HEK293 (cell line): ENCODE data around the gene SUPT5H.

Experiments used
- GFI1B ChIP-seq: fragments of 450-650 bp; formaldehyde crosslinking; IDR thresholded peaks from 2 replicates; pipeline ENCODE4 v1.5.1; 2016; ENCODE audit warnings: missing biosample characterization, missing genetic modification characterization
- GLI4 ChIP-seq: fragments of 450-650 bp; formaldehyde crosslinking; IDR thresholded peaks from 2 replicates; pipeline ENCODE4 v1.5.1; 2016; ENCODE audit warnings: missing biosample characterization, missing genetic modification characterization
- HOXD13 ChIP-seq: sonication (generic); formaldehyde crosslinking; IDR thresholded peaks from 2 replicates; pipeline ENCODE4 v1.8.0; 2022; ENCODE audit warnings: missing genetic modification reagents, borderline replicate concordance
- MYNN ChIP-seq: fragments of 450-650 bp; formaldehyde crosslinking; IDR thresholded peaks from 2 replicates; pipeline ENCODE4 v1.5.1; 2016; ENCODE audit warnings: missing biosample characterization, missing genetic modification characterization, borderline replicate concordance
- OSR2 ChIP-seq: fragments of 450-650 bp; formaldehyde crosslinking; IDR thresholded peaks from 2 replicates; pipeline ENCODE4 v1.5.1; 2016; ENCODE audit warnings: missing biosample characterization, missing genetic modification characterization
- OVOL3 ChIP-seq: fragments of 450-650 bp; formaldehyde crosslinking; IDR thresholded peaks from 2 replicates; pipeline ENCODE4 v1.5.1; 2016; ENCODE audit warnings: missing biosample characterization, missing genetic modification characterization
- WT1 ChIP-seq: fragments of 450-650 bp; formaldehyde crosslinking; IDR thresholded peaks from 2 replicates; pipeline ENCODE4 v1.5.1; 2016; ENCODE audit warnings: missing biosample characterization, missing genetic modification characterization
- YY2 ChIP-seq: fragments of 450-650 bp; formaldehyde crosslinking; IDR thresholded peaks from 2 replicates; pipeline ENCODE4 v1.5.1; 2016; ENCODE audit warnings: missing biosample characterization, missing genetic modification characterization
- ZNF112 ChIP-seq: fragments of 450-650 bp; formaldehyde crosslinking; IDR thresholded peaks from 2 replicates; pipeline ENCODE4 v1.5.0; 2017; ENCODE audit warnings: missing biosample characterization, missing genetic modification characterization
- ZNF19 ChIP-seq: fragments of 450-650 bp; formaldehyde crosslinking; IDR thresholded peaks from 2 replicates; pipeline ENCODE4; 2016; ENCODE audit warnings: missing biosample characterization, missing genetic modification characterization, low read depth
- ZNF324 ChIP-seq: fragments of 450-650 bp; formaldehyde crosslinking; IDR thresholded peaks from 2 replicates; pipeline ENCODE4 v1.5.1; 2016; ENCODE audit warnings: missing biosample characterization, missing genetic modification characterization
- ZNF394 ChIP-seq: fragments of 450-650 bp; formaldehyde crosslinking; IDR thresholded peaks from 2 replicates; pipeline ENCODE4 v1.5.1; 2016; ENCODE audit warnings: missing biosample characterization, missing genetic modification characterization, mild to moderate bottlenecking, moderate library complexity, borderline replicate concordance
- ZNF529 ChIP-seq: fragments of 450-650 bp; formaldehyde crosslinking; IDR thresholded peaks from 2 replicates; pipeline ENCODE4 v1.5.1; 2017; ENCODE audit warnings: missing genetic modification characterization, missing biosample characterization; ENCODE audit not compliant: insufficient replicate concordance
- ZNF549 ChIP-seq: fragments of 450-650 bp; IDR thresholded peaks from 2 replicates; pipeline ENCODE4 v1.5.1; 2018; ENCODE audit warnings: missing biosample characterization, missing genetic modification characterization, mild to moderate bottlenecking, inconsistent platforms, moderate library complexity
- ZNF624 ChIP-seq: fragments of 450-650 bp; formaldehyde crosslinking; IDR thresholded peaks from 2 replicates; pipeline ENCODE4 v1.5.1; 2017; ENCODE audit warnings: missing biosample characterization, missing genetic modification characterization
- ZNF654 ChIP-seq: fragments of 450-650 bp; formaldehyde crosslinking; IDR thresholded peaks from 2 replicates; pipeline ENCODE4 v1.5.1; 2016; ENCODE audit warnings: low read depth, missing biosample characterization, missing genetic modification characterization
- ZNF660 ChIP-seq: fragments of 450-650 bp; IDR thresholded peaks from 2 replicates; pipeline ENCODE4 v1.5.1; 2018; ENCODE audit warnings: missing biosample characterization, mild to moderate bottlenecking, missing genetic modification characterization
- ZNF670 ChIP-seq: fragments of 450-650 bp; formaldehyde crosslinking; IDR thresholded peaks from 2 replicates; pipeline ENCODE4 v1.5.1; 2016; ENCODE audit warnings: missing biosample characterization, missing genetic modification characterization, low read depth
- ZNF677 ChIP-seq: fragments of 450-650 bp; IDR thresholded peaks from 2 replicates; pipeline ENCODE4 v1.5.0; 2018; ENCODE audit warnings: missing biosample characterization, mild to moderate bottlenecking, missing genetic modification characterization, moderate library complexity
- ZXDB ChIP-seq: fragments of 450-650 bp; formaldehyde crosslinking; IDR thresholded peaks from 2 replicates; pipeline ENCODE4 v1.5.1; 2016; ENCODE audit warnings: missing biosample characterization, missing genetic modification characterization
- TF ChIP-seq, protein P1 (sequence below): fragments of 450-650 bp; formaldehyde crosslinking; conservative IDR thresholded peaks from 2 replicates; pipeline ENCODE4 v1.5.1; 2016; ENCODE audit warnings: low read depth, missing biosample characterization, missing genetic modification characterization
- TF ChIP-seq, protein P2 (sequence below): fragments of 450-650 bp; formaldehyde crosslinking; IDR thresholded peaks from 2 replicates; pipeline ENCODE4 v1.5.1; 2016; ENCODE audit warnings: missing biosample characterization, missing genetic modification characterization
- TF ChIP-seq, protein P3 (sequence below): fragments of 450-650 bp; formaldehyde crosslinking; IDR thresholded peaks from 2 replicates; pipeline ENCODE4 v1.5.1; 2016; ENCODE audit warnings: missing biosample characterization, missing genetic modification characterization
- TF ChIP-seq, protein P4 (sequence below): fragments of 450-650 bp; formaldehyde crosslinking; IDR thresholded peaks from 2 replicates; pipeline ENCODE4 v1.5.1; 2017; ENCODE audit warnings: missing biosample characterization, missing genetic modification characterization
- TF ChIP-seq, protein P5 (sequence below): fragments of 450-650 bp; formaldehyde crosslinking; IDR thresholded peaks from 2 replicates; pipeline ENCODE4 v1.5.1; 2016; ENCODE audit warnings: missing biosample characterization, missing genetic modification characterization
- TF ChIP-seq, protein P6 (sequence below): fragments of 450-650 bp; formaldehyde crosslinking; IDR thresholded peaks from 2 replicates; pipeline ENCODE4 v1.5.1; 2017; ENCODE audit warnings: missing biosample characterization, missing genetic modification characterization

Gene SUPT5H

DNA sequence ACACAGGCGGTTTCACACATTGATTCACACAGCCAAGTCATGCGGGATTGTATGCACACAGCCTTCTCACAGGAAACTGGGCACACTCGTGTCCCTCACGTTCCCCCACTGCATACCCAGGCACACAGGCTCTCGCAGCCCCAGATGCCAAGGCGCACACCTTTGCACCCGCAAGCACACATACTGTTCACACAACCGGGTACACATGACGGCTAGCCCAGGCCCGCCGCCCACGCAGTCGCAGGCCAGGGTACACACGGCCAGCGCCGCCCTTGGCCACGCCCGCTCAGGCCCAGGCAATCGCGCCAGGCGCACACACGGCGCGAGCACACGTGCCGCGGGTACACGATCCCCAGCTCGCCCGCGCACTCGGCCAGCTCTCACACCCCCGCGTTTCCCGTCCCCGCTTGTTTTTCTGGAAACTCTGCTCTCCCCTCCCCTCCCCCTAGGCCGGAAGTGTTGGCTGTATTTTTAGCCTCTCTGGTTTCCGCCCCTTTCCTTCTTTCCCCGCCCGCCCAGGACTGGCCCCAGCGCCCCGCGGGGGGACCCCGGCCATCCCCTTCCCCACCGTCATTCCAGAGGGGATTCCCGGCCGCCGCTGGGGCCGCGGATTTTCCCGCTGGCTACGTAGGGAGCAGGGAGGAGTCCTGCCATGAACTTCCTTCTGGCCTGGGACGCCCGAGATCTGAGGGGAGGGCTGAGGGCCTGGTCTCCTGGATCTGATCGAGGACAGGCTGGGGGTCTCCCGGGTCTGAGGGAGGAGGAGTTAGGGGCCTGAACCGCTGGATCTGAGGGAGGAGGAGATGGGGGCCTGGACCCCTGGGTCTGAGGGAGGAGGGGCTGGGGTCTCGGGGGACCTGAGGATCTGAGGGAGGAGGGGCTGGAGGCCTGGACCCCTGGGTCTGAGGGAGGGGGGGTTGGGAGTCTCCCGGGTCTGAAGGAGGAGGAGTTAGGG, 42.8 kb upstream of the SUPT5H start (continued):
- TF ChIP-seq, protein P1, sequence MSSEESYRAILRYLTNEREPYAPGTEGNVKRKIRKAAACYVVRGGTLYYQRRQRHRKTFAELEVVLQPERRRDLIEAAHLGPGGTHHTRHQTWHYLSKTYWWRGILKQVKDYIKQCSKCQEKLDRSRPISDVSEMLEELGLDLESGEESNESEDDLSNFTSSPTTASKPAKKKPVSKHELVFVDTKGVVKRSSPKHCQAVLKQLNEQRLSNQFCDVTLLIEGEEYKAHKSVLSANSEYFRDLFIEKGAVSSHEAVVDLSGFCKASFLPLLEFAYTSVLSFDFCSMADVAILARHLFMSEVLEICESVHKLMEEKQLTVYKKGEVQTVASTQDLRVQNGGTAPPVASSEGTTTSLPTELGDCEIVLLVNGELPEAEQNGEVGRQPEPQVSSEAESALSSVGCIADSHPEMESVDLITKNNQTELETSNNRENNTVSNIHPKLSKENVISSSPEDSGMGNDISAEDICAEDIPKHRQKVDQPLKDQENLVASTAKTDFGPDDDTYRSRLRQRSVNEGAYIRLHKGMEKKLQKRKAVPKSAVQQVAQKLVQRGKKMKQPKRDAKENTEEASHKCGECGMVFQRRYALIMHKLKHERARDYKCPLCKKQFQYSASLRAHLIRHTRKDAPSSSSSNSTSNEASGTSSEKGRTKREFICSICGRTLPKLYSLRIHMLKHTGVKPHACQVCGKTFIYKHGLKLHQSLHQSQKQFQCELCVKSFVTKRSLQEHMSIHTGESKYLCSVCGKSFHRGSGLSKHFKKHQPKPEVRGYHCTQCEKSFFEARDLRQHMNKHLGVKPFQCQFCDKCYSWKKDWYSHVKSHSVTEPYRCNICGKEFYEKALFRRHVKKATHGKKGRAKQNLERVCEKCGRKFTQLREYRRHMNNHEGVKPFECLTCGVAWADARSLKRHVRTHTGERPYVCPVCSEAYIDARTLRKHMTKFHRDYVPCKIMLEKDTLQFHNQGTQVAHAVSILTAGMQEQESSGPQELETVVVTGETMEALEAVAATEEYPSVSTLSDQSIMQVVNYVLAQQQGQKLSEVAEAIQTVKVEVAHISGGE (tag by site-specific recombination) = peak; percentile 85
- TF ChIP-seq OVOL3 (tag by site-specific recombination) (peak; percentile 8; the same call in 1 of the 2 replicates), ZNF549 (tag by site-specific recombination) (no peak), MYNN (tag by site-specific recombination) (0 out of 2 replicates have a peak, but pooled peaks have one; percentile 27), ZNF654 (tag by site-specific recombination) (no peak), ZNF19 (no peak), ZNF324 (tag by site-specific recombination) (peak; percentile 47), ZNF394 (tag by site-specific recombination) (peak; percentile 65), ZNF660 (tag by site-specific recombination) (peak; percentile 69), ZNF529 (tag by site-specific recombination) (no peak), GLI4 (tag by site-specific recombination) (no peak), ZNF670 (tag by site-specific recombination) (no peak), ZNF677 (tag by site-specific recombination) (no peak), ZNF624 (tag by site-specific recombination) (no peak), YY2 (tag by site-specific recombination) (peak; percentile 71; the same call in 1 of the 2 replicates), ZNF112 (no peak), OSR2 (tag by site-specific recombination) (no peak), ZXDB (peak; percentile 93; the same call in 1 of the 2 replicates), GFI1B (tag by site-specific recombination) (no peak), WT1 (tag by site-specific recombination) (peak; percentile 43), HOXD13 (CRISPR knock-in tag) (no peak)
- TF ChIP-seq, protein P2, sequence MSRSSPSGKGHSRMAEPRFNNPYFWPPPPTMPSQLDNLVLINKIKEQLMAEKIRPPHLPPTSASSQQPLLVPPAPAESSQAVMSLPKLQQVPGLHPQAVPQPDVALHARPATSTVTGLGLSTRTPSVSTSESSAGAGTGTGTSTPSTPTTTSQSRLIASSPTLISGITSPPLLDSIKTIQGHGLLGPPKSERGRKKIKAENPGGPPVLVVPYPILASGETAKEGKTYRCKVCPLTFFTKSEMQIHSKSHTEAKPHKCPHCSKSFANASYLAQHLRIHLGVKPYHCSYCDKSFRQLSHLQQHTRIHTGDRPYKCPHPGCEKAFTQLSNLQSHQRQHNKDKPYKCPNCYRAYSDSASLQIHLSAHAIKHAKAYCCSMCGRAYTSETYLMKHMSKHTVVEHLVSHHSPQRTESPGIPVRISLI (tag by site-specific recombination) = peak; percentile 97
- TF ChIP-seq, protein P3, sequence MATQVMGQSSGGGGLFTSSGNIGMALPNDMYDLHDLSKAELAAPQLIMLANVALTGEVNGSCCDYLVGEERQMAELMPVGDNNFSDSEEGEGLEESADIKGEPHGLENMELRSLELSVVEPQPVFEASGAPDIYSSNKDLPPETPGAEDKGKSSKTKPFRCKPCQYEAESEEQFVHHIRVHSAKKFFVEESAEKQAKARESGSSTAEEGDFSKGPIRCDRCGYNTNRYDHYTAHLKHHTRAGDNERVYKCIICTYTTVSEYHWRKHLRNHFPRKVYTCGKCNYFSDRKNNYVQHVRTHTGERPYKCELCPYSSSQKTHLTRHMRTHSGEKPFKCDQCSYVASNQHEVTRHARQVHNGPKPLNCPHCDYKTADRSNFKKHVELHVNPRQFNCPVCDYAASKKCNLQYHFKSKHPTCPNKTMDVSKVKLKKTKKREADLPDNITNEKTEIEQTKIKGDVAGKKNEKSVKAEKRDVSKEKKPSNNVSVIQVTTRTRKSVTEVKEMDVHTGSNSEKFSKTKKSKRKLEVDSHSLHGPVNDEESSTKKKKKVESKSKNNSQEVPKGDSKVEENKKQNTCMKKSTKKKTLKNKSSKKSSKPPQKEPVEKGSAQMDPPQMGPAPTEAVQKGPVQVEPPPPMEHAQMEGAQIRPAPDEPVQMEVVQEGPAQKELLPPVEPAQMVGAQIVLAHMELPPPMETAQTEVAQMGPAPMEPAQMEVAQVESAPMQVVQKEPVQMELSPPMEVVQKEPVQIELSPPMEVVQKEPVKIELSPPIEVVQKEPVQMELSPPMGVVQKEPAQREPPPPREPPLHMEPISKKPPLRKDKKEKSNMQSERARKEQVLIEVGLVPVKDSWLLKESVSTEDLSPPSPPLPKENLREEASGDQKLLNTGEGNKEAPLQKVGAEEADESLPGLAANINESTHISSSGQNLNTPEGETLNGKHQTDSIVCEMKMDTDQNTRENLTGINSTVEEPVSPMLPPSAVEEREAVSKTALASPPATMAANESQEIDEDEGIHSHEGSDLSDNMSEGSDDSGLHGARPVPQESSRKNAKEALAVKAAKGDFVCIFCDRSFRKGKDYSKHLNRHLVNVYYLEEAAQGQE (tag by site-specific recombination) = 0 out of 2 replicates have a peak, but pooled peaks have one; percentile 24
- TF ChIP-seq, protein P4, sequence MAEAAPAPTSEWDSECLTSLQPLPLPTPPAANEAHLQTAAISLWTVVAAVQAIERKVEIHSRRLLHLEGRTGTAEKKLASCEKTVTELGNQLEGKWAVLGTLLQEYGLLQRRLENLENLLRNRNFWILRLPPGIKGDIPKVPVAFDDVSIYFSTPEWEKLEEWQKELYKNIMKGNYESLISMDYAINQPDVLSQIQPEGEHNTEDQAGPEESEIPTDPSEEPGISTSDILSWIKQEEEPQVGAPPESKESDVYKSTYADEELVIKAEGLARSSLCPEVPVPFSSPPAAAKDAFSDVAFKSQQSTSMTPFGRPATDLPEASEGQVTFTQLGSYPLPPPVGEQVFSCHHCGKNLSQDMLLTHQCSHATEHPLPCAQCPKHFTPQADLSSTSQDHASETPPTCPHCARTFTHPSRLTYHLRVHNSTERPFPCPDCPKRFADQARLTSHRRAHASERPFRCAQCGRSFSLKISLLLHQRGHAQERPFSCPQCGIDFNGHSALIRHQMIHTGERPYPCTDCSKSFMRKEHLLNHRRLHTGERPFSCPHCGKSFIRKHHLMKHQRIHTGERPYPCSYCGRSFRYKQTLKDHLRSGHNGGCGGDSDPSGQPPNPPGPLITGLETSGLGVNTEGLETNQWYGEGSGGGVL (tag by site-specific recombination) = peak; percentile 96
- TF ChIP-seq, protein P5, sequence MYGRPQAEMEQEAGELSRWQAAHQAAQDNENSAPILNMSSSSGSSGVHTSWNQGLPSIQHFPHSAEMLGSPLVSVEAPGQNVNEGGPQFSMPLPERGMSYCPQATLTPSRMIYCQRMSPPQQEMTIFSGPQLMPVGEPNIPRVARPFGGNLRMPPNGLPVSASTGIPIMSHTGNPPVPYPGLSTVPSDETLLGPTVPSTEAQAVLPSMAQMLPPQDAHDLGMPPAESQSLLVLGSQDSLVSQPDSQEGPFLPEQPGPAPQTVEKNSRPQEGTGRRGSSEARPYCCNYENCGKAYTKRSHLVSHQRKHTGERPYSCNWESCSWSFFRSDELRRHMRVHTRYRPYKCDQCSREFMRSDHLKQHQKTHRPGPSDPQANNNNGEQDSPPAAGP (tag by site-specific recombination) = peak; percentile 94
- TF ChIP-seq, protein P6, sequence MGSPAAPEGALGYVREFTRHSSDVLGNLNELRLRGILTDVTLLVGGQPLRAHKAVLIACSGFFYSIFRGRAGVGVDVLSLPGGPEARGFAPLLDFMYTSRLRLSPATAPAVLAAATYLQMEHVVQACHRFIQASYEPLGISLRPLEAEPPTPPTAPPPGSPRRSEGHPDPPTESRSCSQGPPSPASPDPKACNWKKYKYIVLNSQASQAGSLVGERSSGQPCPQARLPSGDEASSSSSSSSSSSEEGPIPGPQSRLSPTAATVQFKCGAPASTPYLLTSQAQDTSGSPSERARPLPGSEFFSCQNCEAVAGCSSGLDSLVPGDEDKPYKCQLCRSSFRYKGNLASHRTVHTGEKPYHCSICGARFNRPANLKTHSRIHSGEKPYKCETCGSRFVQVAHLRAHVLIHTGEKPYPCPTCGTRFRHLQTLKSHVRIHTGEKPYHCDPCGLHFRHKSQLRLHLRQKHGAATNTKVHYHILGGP = no peak
